ENCODE results near the gene HDHD5. TPM values are rescaled to one million over a fixed set of nuclear protein-coding genes. Genes with fewer than 3 reads are reported as not detected.

The HDHD5 gene
- total RNA-seq, 1 experiment from 2014 or later = 59.4 TPM

- ChIA-PET CTCF (no interaction called here), POLR2A (ENCODE audit: low non-redundant PET) (no interaction called here)
- no TSS peak for BruUV-seq (replicated peaks)
- no peaks in the 10 kb centered on the region for H3K36me3 ChIP-seq (ENCODE audit: insufficient read depth, low read length, poor library complexity, severe bottlenecking)
- TF ChIP-seq CTCF (conservative IDR thresholded peaks at IDR 0.05; ENCODE audit: low read depth, low read length) = no peak
- TF ChIP-seq EZH2 (IDR thresholded peaks at IDR 0.05; ENCODE audit: borderline replicate concordance, low read depth, low read length, poor library complexity, severe bottlenecking) = no peak
- no peaks in the 10 kb centered on the region for H3K9me3 ChIP-seq (ENCODE audit: low read depth, low read length, poor library complexity, severe bottlenecking)
- no peak overlapping the region for H3K27ac ChIP-seq (ENCODE audit: low read depth, low read length, poor library complexity, severe bottlenecking)
- no peak overlapping the region for H3K4me3 ChIP-seq (ENCODE audit: low read depth, low read length, poor library complexity, severe bottlenecking)
- intact Hi-C loops (cut with micrococcal nuclease; ENCODE audit: unreplicated experiment) = loop anchor here (10.0 kb wide), 1 partner anchor 390 kb away; no protein-coding TSS in a partner anchor
- H3K27me3 ChIP-seq (replicated peaks; ENCODE audit: insufficient read depth, low read depth, low read length, poor library complexity) = no peaks in the 10 kb centered on the region
- DNase-seq (ENCODE audit: low spot score) = no peak
- no peaks in the 10 kb centered on the region for H3K4me1 ChIP-seq (ENCODE audit: insufficient read depth, low read length, poor library complexity, severe bottlenecking)
Observed at GRCh38 chr22:17115236-17115635, 43.8 kb downstream of the HDHD5 start.

DNA sequence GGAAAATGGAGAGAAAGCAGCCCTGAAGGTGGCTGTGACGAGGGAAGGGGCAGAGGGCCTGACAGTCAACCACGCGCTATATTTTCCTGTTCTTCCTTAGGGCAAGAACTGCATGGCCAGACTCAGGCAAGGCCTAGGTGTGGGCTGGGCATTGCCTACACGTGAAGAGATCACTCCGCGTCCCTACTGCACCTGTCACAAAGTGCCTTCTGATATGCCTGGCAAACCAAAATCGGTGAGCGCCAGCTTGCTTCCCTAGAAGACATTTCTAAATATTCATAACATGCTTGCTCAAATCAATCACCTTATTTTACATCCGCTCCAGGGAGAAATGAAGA, 44.2 kb downstream of the HDHD5 start:
- no TSS peak for BruUV-seq (replicated peaks)
- Histone ChIP-seq H3K36me3 (ENCODE audit: insufficient read depth, low read length, poor library complexity, severe bottlenecking) (no peaks in the 10 kb centered on the region), H3K4me3 (ENCODE audit: low read depth, low read length, poor library complexity, severe bottlenecking) (no peak overlapping the region), H3K27ac (ENCODE audit: low read depth, low read length, poor library complexity, severe bottlenecking) (no peak overlapping the region), H3K27me3 (replicated peaks; ENCODE audit: insufficient read depth, low read depth, low read length, poor library complexity) (no peaks in the 10 kb centered on the region), H3K9me3 (ENCODE audit: low read depth, low read length, poor library complexity, severe bottlenecking) (no peaks in the 10 kb centered on the region), H3K4me1 (ENCODE audit: insufficient read depth, low read length, poor library complexity, severe bottlenecking) (no peaks in the 10 kb centered on the region)
- intact Hi-C loops (cut with micrococcal nuclease; ENCODE audit: unreplicated experiment) = loop anchor here (10.0 kb wide), 1 partner anchor 390 kb away; no protein-coding TSS in a partner anchor
- no peak for TF ChIP-seq EZH2 (IDR thresholded peaks at IDR 0.05; ENCODE audit: borderline replicate concordance, low read depth, low read length, poor library complexity, severe bottlenecking)
- TF ChIP-seq CTCF (conservative IDR thresholded peaks at IDR 0.05; ENCODE audit: low read depth, low read length) = no peak
- POLR2A ChIA-PET (ENCODE audit: low non-redundant PET) = no interaction called here
- CTCF ChIA-PET = no interaction called here
- DNase-seq (ENCODE audit: low spot score) = no peak

- POLR2A ChIA-PET (ENCODE audit: low non-redundant PET) = no interaction called here
Observed at GRCh38 chr22:17114173-17114897, 44.7 kb downstream of the HDHD5 start.

More at GRCh38 chr22:17114173-17114897, 44.7 kb downstream of the HDHD5 start:
- DNase-seq (ENCODE audit: low spot score) = no peak
- Histone ChIP-seq H3K36me3 (ENCODE audit: insufficient read depth, low read length, poor library complexity, severe bottlenecking) (no peaks in the 10 kb centered on the region), H3K4me3 (ENCODE audit: low read depth, low read length, poor library complexity, severe bottlenecking) (no peak overlapping the region), H3K9me3 (ENCODE audit: low read depth, low read length, poor library complexity, severe bottlenecking) (no peaks in the 10 kb centered on the region), H3K4me1 (ENCODE audit: insufficient read depth, low read length, poor library complexity, severe bottlenecking) (no peaks in the 10 kb centered on the region), H3K27me3 (replicated peaks; ENCODE audit: insufficient read depth, low read depth, low read length, poor library complexity) (no peaks in the 10 kb centered on the region), H3K27ac (ENCODE audit: low read depth, low read length, poor library complexity, severe bottlenecking) (no peak overlapping the region)
- BruUV-seq (replicated peaks) = no TSS peak
- no peak for TF ChIP-seq CTCF (conservative IDR thresholded peaks at IDR 0.05; ENCODE audit: low read depth, low read length)
- TF ChIP-seq EZH2 (IDR thresholded peaks at IDR 0.05; ENCODE audit: borderline replicate concordance, low read depth, low read length, poor library complexity, severe bottlenecking) = no peak
- CTCF ChIA-PET = no interaction called here
- intact Hi-C loops (cut with micrococcal nuclease; ENCODE audit: unreplicated experiment) = loop anchor here (10.0 kb wide), 1 partner anchor 390 kb away; no protein-coding TSS in a partner anchor
